Neutrophil (primary cell): Measurements from ENCODE around the gene TENM4.

Source experiments
- H3K27ac ChIP-seq: fragments of 200-600 bp; sonication (generic); 2 replicates; pipeline ENCODE4 v1.5.1; 2016; ENCODE audit warnings: mild to moderate bottlenecking, moderate library complexity
- H3K27me3 ChIP-seq: fragments of 200-600 bp; sonication (generic); 2 replicates; pipeline ENCODE4 v1.6.0; 2016; ENCODE audit warnings: mild to moderate bottlenecking
- H3K36me3 ChIP-seq: fragments of 200-600 bp; sonication (generic); 2 replicates; pipeline ENCODE4 v1.5.1; 2017
- H3K4me1 ChIP-seq, 2 experiments: fragments of 200-600 bp in 1 of 2; sonication (generic) in 1 of 2; 1 replicate in 1 of 2; 2 replicates in 1 of 2; pipeline versions ENCODE4 v1.5.1 to v1.6.1; 2013 to 2016; ENCODE audit warnings: low read depth in 1 of 2, low read length in 1 of 2, mild to moderate bottlenecking in 1 of 2, moderate library complexity in 1 of 2; ENCODE audit not compliant: control insufficient read depth in 1 of 2, insufficient read depth in 1 of 2
- H3K4me3 ChIP-seq, 2 experiments: fragments of 200-600 bp in 1 of 2; sonication (generic) in 1 of 2; 1 replicate in 1 of 2; 2 replicates in 1 of 2; pipeline ENCODE4 v1.5.1; 2013 to 2016; ENCODE audit warnings: low read depth in 1 of 2, low read length in 1 of 2, mild to moderate bottlenecking in 1 of 2, moderate library complexity in 1 of 2
- H3K9me3 ChIP-seq: fragments of 200-600 bp; sonication (generic); 2 replicates; pipeline ENCODE4 v1.5.1; 2016
- CTCF ChIP-seq: fragments of 200-600 bp; sonication (generic); IDR thresholded peaks from 2 replicates; pipeline ENCODE4 v1.5.1; 2016; ENCODE audit warnings: antibody characterized with exemption

TENM4 gene

GRCh38 chr11:78667461-78667860 lies 773.4 kb downstream of the TENM4 start:
- no peaks in the 10 kb centered on the region for H3K27me3 ChIP-seq
- TF ChIP-seq CTCF: no peak

GRCh38 chr11:78666675-78667160 lies 774.1 kb downstream of the TENM4 start:
- no peak overlapping the region for H3K4me3 ChIP-seq
- H3K4me1 ChIP-seq: no peaks in the 10 kb centered on the region
- H3K9me3 ChIP-seq: no peaks in the 10 kb centered on the region
- no peak for TF ChIP-seq CTCF
- no peak overlapping the region for H3K27ac ChIP-seq
- no peaks in the 10 kb centered on the region for H3K36me3 ChIP-seq
- H3K27me3 ChIP-seq: no peaks in the 10 kb centered on the region

More at GRCh38 chr11:78667461-78667860, 773.4 kb downstream of the TENM4 start:
- H3K4me1 ChIP-seq: no peaks in the 10 kb centered on the region
- no peaks in the 10 kb centered on the region for H3K36me3 ChIP-seq
- H3K4me3 ChIP-seq: no peak overlapping the region
- no peaks in the 10 kb centered on the region for H3K9me3 ChIP-seq
- no peak overlapping the region for H3K27ac ChIP-seq

- TF ChIP-seq CTCF: no peak
- no peaks in the 10 kb centered on the region for H3K27me3 ChIP-seq
- no peaks in the 10 kb centered on the region for H3K9me3 ChIP-seq
- H3K4me1 ChIP-seq: no peaks in the 10 kb centered on the region
- no peaks in the 10 kb centered on the region for H3K36me3 ChIP-seq
- H3K4me3 ChIP-seq: no peak overlapping the region
- H3K27ac ChIP-seq: no peak overlapping the region
Observed at GRCh38 chr11:78664636-78665035, 776.2 kb downstream of the TENM4 start.

- Histone ChIP-seq H3K27me3 (no peaks in the 10 kb centered on the region), H3K4me1 (no peaks in the 10 kb centered on the region), H3K9me3 (no peaks in the 10 kb centered on the region), H3K36me3 (no peaks in the 10 kb centered on the region), H3K27ac (no peak overlapping the region), H3K4me3 (no peak overlapping the region)
- TF ChIP-seq CTCF: no peak
Observed at GRCh38 chr11:78662811-78663210, 778.0 kb downstream of the TENM4 start.

GRCh38 chr11:78660471-78660870 lies 780.4 kb downstream of the TENM4 start:
- no peak for TF ChIP-seq CTCF

More at GRCh38 chr11:78660471-78660870, 780.4 kb downstream of the TENM4 start:
- no peaks in the 10 kb centered on the region for H3K36me3 ChIP-seq
- H3K4me3 ChIP-seq: no peak overlapping the region
- no peaks in the 10 kb centered on the region for H3K4me1 ChIP-seq
- no peaks in the 10 kb centered on the region for H3K27me3 ChIP-seq
- H3K27ac ChIP-seq: no peak overlapping the region
- H3K9me3 ChIP-seq: no peaks in the 10 kb centered on the region
